ENCODE results near the gene FGGY.

GRCh38 chr1:59442492-59442891, 145.6 kb downstream of the FGGY start:
- no peak for TF ChIP-seq CTCF (IDR thresholded peaks at IDR 0.05; ENCODE audit: low read depth, low read length)
- no peak for TF ChIP-seq POLR2A (IDR thresholded peaks at IDR 0.05; ENCODE audit: extremely low read depth, insufficient read length)
- TF ChIP-seq MAX (IDR thresholded peaks at IDR 0.05; ENCODE audit: low read depth, low read length): no peak
- TF ChIP-seq MYC (IDR thresholded peaks at IDR 0.05; ENCODE audit: low read depth, low read length): no peak
